Fibroblast of lung (primary cell): ENCODE results near the gene TCAIM. TPM values are rescaled to one million over a fixed set of nuclear protein-coding genes. Genes with fewer than 3 reads are reported as not detected.

Source experiments
- DNase-seq, 2 donors: peaks; one replicate each; pipeline versions ENCODE4 v3.0.0 to v3.0.0-alpha.2; 2010; ENCODE audit warnings: low read depth in 2 of 2
- H2AFZ ChIP-seq: 2 replicates; pipeline ENCODE4 v1.5.1; 2012; ENCODE audit warnings: low read length, control low read depth, inconsistent platforms
- H3K27ac ChIP-seq: 2 replicates; pipeline ENCODE4 v1.5.1; 2011; ENCODE audit warnings: low read length, control low read depth; ENCODE audit not compliant: insufficient read depth
- H3K27me3 ChIP-seq: 2 replicates; pipeline ENCODE4 v1.5.1; 2011; ENCODE audit warnings: mild to moderate bottlenecking, low read length; ENCODE audit not compliant: control insufficient read depth, insufficient read depth
- H3K36me3 ChIP-seq: 2 replicates; pipeline ENCODE4 v1.5.1; 2011; ENCODE audit warnings: low read length; ENCODE audit not compliant: control insufficient read depth, insufficient read depth
- H3K4me1 ChIP-seq: 2 replicates; pipeline ENCODE4 v1.5.1; 2011; ENCODE audit warnings: low read length; ENCODE audit not compliant: control insufficient read depth, insufficient read depth; ENCODE audit errors: extremely low read depth
- H3K4me2 ChIP-seq: 2 replicates; pipeline ENCODE4 v1.5.1; 2011; ENCODE audit warnings: low read length, control low read depth; ENCODE audit not compliant: insufficient read depth; ENCODE audit errors: extremely low read depth
- H3K4me3 ChIP-seq, 4 experiments: fragments of 200-600 bp in 1 of 4; sonication (generic) in 1 of 4; replicated peaks in 1 of 4; 2 replicates each; pipeline ENCODE4 v1.5.1; 2011 to 2016; ENCODE audit warnings: low read length in 4 of 4, low read depth in 3 of 4, mild to moderate bottlenecking in 3 of 4, control low read depth in 2 of 4, inconsistent platforms in 1 of 4, mixed read lengths in 1 of 4; ENCODE audit not compliant: insufficient read depth in 1 of 4; ENCODE audit errors: control extremely low read depth in 1 of 4
- H3K79me2 ChIP-seq: 2 replicates; pipeline ENCODE4 v1.5.1; 2012; ENCODE audit warnings: mild to moderate bottlenecking, low read length, inconsistent platforms; ENCODE audit not compliant: control insufficient read depth, insufficient read depth
- H3K9ac ChIP-seq: 2 replicates; pipeline ENCODE4 v1.5.1; 2011; ENCODE audit warnings: mild to moderate bottlenecking, low read length, control low read depth; ENCODE audit not compliant: insufficient read depth
- H3K9me3 ChIP-seq: 2 replicates; pipeline ENCODE4 v1.5.1; 2012; ENCODE audit warnings: low read depth, low read length; ENCODE audit not compliant: control insufficient read depth, insufficient read depth
- H4K20me1 ChIP-seq: 2 replicates; pipeline ENCODE4 v1.5.1; 2011; ENCODE audit warnings: low read length; ENCODE audit not compliant: control insufficient read depth, insufficient read depth; ENCODE audit errors: extremely low read depth
- EZH2 ChIP-seq: IDR thresholded peaks from 2 replicates; pipeline ENCODE4 v1.5.1; 2012; ENCODE audit warnings: low read length, control low read depth, mild to moderate bottlenecking; ENCODE audit errors: missing control alignments
- polyA plus RNA-seq, 2 donors: library from polyadenylated mRNA; depleted of rRNA in 1 of 2; stranded (reverse) in 1 of 2; unstranded in 1 of 2; fragments of >200 nt; gene quantifications; 2 replicates each; pipeline ENCODE4 v1.2.1, GENCODE V29; 2011 to 2012; ENCODE audit warnings: missing spikeins in 1 of 2
- total RNA-seq: library from RNA; depleted of rRNA; stranded (reverse); fragments of >200 nt; gene quantifications from 2 replicates; pipeline ENCODE4 v1.2.1, GENCODE V29; 2014
- TF ChIP-seq, protein P1 (sequence below), 2 donors: IDR thresholded peaks in 1 of 2; conservative IDR thresholded peaks in 1 of 2; 1 replicate in 1 of 2; 2 replicates in 1 of 2; pipeline ENCODE4 v1.5.1; 2011 to 2012; ENCODE audit warnings: low read length in 2 of 2, control low read depth in 1 of 2, inconsistent platforms in 1 of 2, low read depth in 1 of 2, mild to moderate bottlenecking in 1 of 2

TCAIM gene
- total and polyA plus RNA-seq, 2 donors (not counting 1 experiment from before 2014, with no cell fraction given), result 29.8 to 46.6 TPM

DNA sequence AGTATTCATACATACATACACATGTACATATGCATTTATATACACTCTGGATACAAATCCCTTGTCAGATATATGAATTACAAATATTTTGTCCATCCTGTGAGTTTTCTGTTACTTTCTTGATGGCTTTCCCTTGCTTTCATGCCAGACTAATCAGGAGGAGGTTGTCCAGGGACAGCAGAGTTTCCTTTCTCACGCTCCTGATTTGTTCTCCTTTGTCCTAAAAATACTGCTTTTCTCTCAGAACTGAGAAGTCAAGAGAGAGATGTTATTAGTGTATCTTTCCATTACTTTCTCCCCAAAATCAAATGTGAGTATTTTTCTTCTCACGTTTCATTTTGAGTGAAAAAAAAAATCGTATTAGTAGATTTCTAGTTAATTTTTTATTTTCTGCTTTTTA lies 12.1 kb upstream of the TCAIM start:
- Histone ChIP-seq H4K20me1 (no peaks in the 10 kb centered on the region), H3K9ac (no peak overlapping the region), H3K36me3 (no peaks in the 10 kb centered on the region), H3K27me3 (no peaks in the 10 kb centered on the region), H3K4me2 (no peak overlapping the region), H3K79me2 (no peaks in the 10 kb centered on the region), H3K4me3 (no peak overlapping the region), H3K4me1 (no peaks in the 10 kb centered on the region), H2AFZ (no peak overlapping the region), H3K9me3 (no peaks in the 10 kb centered on the region), H3K27ac (no peak overlapping the region)
- DNase-seq, result no peak
- no peak for TF ChIP-seq EZH2
- TF ChIP-seq, protein P1, sequence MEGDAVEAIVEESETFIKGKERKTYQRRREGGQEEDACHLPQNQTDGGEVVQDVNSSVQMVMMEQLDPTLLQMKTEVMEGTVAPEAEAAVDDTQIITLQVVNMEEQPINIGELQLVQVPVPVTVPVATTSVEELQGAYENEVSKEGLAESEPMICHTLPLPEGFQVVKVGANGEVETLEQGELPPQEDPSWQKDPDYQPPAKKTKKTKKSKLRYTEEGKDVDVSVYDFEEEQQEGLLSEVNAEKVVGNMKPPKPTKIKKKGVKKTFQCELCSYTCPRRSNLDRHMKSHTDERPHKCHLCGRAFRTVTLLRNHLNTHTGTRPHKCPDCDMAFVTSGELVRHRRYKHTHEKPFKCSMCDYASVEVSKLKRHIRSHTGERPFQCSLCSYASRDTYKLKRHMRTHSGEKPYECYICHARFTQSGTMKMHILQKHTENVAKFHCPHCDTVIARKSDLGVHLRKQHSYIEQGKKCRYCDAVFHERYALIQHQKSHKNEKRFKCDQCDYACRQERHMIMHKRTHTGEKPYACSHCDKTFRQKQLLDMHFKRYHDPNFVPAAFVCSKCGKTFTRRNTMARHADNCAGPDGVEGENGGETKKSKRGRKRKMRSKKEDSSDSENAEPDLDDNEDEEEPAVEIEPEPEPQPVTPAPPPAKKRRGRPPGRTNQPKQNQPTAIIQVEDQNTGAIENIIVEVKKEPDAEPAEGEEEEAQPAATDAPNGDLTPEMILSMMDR (conservative IDR thresholded peaks at IDR 0.05 in 1 of 2, IDR thresholded peaks at IDR 0.05 in 1 of 2; ENCODE audit: low read depth in 1 of 2, low read length in 2 of 2), result no peak

DNA sequence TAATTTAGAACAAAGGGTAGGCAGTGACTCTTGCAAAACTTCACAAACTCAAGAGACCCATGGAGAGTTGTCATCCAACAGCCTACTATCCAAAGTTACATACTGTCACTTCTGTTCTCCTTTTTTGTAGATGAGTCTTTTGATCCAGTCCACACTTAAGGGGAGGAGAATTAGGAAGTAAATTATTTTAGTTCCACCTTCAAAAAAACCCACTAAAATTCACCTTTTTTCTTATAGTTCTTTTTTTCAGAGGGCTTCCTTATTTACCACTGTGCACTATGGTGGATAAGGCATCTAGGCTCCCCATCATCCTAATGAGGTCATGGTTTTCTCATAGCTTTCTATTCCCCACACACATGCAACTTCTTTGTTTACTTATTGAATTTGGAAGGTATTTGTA lies 8.6 kb upstream of the TCAIM start:
- H3K27me3 ChIP-seq, result no peaks in the 10 kb centered on the region
- H3K4me2 ChIP-seq, result no peak overlapping the region
- no peaks in the 10 kb centered on the region for H3K79me2 ChIP-seq
- TF ChIP-seq, protein P1 (conservative IDR thresholded peaks at IDR 0.05 in 1 of 2, IDR thresholded peaks at IDR 0.05 in 1 of 2; ENCODE audit: low read depth in 1 of 2, low read length in 2 of 2), result no peak
- TF ChIP-seq EZH2, result no peak
- H3K36me3 ChIP-seq, result no peaks in the 10 kb centered on the region
- no peaks in the 10 kb centered on the region for H3K9me3 ChIP-seq
- no peak overlapping the region for H2AFZ ChIP-seq
- H3K27ac ChIP-seq, result no peak overlapping the region
- H3K4me3 ChIP-seq, result no peak overlapping the region
- H3K4me1 ChIP-seq, result no peaks in the 10 kb centered on the region
- no peak overlapping the region for H3K9ac ChIP-seq
- DNase-seq, result no peak
- no peaks in the 10 kb centered on the region for H4K20me1 ChIP-seq

DNA sequence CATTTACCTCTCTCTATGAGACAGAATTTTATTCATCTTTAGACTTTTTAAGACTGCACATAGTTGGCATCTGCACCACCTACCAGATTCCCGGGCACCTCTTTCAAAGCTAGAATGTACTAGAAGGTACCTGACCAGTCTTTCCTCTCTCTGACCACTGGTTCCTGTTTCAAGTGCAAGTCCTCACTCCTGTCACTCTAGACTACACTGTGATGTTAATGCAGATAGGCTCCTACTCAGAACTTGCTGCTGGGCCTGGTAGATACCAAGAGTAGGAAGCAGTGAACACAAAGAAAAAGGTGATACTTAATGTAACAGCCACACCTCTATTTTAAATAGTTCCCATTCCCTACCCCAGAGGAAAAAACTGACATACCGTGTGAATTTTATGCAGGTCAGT lies 8.1 kb upstream of the TCAIM start:
- no peak overlapping the region for H3K9ac ChIP-seq
- no peaks in the 10 kb centered on the region for H3K79me2 ChIP-seq
- H4K20me1 ChIP-seq, result no peaks in the 10 kb centered on the region
- no peaks in the 10 kb centered on the region for H3K36me3 ChIP-seq
- H3K4me3 ChIP-seq, result no peak overlapping the region
- H3K4me1 ChIP-seq, result no peaks in the 10 kb centered on the region
- TF ChIP-seq, protein P1 (conservative IDR thresholded peaks at IDR 0.05 in 1 of 2, IDR thresholded peaks at IDR 0.05 in 1 of 2; ENCODE audit: low read depth in 1 of 2, low read length in 2 of 2), result no peak
- no peak for TF ChIP-seq EZH2
- no peak for DNase-seq
- no peaks in the 10 kb centered on the region for H3K27me3 ChIP-seq
- H2AFZ ChIP-seq, result no peak overlapping the region
- H3K4me2 ChIP-seq, result no peak overlapping the region
- H3K9me3 ChIP-seq, result no peaks in the 10 kb centered on the region
- no peak overlapping the region for H3K27ac ChIP-seq
